ENCODE results near the gene MAG.

The MAG gene

GRCh38 chr19:35300339-35300649, 8.3 kb downstream of the MAG start:
- DNase-seq: no peak

DNA sequence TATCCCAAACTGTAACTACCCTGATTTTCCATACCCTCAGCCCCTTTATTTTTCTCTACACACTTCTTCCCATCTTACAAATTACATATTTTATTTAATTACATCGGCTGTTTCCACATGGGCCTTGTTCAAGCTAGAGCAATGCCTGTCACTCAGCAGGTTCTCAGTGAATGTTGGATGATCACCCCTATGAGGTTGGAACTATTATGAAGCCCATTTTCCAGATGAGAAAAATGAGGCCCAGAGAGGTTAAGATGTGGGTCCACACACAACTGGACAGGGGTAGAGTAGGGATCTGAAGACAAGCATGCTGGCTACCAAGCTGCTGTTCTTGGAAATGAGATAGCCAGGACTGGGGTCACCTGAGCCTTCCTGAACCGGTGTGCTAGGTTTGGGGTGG, 10.0 kb downstream of the MAG start:
- DNase-seq: no peak

DNA sequence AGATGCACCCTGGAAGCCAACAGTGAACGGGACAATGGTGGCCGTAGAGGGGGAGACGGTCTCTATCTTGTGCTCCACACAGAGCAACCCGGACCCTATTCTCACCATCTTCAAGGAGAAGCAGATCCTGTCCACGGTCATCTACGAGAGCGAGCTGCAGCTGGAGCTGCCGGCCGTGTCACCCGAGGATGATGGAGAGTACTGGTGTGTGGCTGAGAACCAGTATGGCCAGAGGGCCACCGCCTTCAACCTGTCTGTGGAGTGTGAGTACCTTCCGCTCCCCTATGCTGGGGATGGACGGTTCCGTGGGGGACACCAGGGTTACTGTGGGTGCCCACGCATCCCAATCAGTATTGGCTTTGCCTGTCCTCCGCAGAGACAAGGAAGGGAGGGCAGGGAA, 10.5 kb downstream of the MAG start:
- no peak for DNase-seq

GRCh38 chr19:35303357-35303915, 11.5 kb downstream of the MAG start:
- no peak for DNase-seq

DNA sequence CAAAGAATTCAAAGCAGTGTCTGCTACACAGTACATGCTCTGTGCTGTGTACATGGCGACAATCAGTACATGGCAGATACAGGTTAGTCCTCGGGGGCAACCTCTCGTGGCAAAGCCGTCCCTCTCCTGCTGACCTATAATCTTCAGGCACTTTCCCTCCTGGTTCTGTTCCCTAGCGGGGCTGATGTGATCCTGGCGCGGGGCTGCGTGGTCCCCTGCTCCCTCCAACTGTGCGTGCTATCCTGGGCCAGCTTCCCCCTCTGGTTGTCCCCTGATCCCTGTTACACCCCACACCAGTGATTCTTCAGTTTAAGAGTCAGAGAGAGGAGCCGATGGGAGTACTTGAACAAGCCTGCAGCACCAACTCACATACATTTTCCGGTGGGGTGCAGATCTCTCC, 12.1 kb downstream of the MAG start:
- DNase-seq: no peak

- DNase-seq: no peak
Observed at GRCh38 chr19:35305181-35305580, 13.2 kb downstream of the MAG start.

GRCh38 chr19:35306473-35307246, 14.7 kb downstream of the MAG start:
- DNase-seq: no peak

- DNase-seq: no peak
Observed at GRCh38 chr19:35307931-35308330, 16.0 kb downstream of the MAG start.

- DNase-seq: no peak
Observed at GRCh38 chr19:35308910-35309309, 16.9 kb downstream of the MAG start.

DNA sequence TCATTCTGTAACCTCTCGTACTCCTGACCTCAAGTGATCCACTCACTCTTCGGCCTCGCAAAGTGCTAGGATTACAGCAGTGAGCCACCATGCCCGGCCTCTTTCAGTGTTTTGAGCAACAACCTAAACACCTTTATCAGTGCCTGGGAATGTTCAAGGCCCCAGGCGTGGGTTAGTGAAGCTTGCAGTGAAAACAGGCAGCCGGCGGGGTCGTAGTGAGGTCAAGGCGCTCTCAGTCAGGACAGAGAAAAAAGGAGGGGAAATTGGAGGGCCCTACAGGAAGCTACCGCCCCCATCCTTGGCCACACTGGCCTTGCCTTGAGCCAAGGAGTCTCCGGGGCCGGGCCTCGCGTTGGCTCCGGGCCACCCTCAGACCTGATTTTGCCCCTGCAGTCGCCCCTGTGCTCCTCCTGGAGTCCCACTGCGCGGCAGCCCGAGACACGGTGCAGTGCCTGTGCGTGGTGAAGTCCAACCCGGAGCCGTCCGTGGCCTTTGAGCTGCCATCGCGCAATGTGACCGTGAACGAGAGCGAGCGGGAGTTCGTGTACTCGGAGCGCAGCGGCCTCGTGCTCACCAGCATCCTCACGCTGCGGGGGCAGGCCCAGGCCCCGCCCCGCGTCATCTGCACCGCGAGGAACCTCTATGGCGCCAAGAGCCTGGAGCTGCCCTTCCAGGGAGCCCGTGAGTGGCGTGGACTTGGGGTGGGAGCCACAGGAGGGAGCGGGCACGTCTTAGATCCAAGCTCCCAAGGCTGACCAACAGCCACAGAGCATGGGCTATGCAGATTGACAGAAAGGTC, 17.7 kb downstream of the MAG start:
- DNase-seq: no peak

DNA sequence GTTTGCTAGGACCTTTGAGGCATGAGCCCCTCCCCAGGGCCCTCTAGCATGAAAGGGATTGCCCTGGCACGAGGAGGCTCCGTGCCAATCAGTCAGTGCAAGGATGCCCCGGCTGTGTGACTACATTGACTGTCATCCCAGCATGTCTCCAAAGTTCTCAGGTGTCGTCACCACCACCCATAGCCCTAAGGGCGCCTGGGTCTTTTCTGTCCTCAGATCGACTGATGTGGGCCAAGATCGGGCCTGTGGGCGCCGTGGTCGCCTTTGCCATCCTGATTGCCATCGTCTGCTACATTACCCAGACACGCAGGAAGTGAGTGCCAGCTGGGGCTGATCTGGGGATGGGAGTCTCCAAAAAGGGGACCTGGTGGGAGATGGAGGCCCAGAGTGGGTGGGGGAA, 18.4 kb downstream of the MAG start:
- DNase-seq: no peak

DNA sequence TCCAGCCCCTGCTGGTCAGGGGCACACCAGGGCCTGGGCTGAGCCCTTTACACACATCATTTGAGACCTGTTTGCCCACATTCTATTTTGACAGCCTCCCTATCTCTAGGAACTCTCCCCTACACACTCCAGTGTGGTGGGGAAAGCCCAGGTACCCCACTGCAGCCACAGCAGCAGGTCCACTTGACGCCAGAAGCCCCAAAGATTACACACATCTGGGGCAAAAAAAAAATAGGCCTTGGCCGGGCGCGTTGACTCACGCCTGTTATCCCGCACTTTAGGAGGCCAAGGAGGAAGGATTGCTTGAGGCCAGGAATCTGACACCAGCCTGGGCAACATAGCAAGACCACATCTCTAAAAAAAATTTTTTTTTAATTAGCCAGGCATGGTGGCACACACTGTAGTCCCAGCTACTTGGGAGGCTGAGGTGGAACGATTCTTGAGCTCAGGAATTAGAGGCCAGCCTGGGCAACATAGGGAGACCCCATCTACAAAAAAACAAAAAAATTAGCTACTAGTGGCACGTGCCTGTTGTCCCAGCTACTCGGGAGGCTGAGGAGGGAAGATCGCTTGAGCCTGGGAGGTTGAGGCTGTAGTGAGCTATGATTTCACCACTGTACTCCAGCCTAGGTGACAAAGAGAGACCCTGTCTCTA, 19.0 kb downstream of the MAG start:
- DNase-seq: no peak

DNA sequence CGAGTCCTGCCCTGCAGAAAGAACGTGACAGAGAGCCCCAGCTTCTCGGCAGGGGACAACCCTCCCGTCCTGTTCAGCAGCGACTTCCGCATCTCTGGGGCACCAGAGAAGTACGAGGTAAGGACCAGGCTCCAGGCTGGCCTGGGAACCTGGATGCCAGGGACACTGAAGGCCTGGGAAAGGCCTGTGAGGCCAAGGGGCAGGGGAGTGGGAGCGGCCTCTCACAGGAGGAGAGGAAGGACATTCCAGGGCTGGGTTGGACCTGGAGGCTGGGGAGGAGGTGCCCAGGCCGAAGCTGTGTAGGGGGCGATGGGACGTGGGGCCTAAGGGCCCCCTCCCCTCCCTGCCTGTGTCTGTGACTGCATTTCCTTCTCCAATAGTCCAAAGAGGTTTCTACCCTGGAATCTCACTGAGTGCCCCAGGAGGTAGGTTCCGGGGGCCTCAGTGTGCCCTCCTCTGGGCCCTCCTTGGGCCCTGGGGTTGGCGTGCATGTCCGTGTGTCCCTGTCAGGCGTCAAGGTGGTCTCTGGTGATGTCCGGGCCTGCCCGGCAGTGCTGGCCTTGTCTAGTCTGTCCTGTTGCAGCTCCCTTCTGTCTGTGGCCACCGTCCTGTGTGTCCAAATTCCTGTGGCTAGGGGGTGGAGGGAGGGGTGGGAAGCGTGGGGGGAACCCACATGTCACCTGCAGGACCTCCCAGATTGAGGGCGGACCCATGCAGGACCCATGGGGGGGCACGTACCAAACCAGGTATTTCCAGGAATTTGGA, 20.1 kb downstream of the MAG start:
- DNase-seq: no peak

DNA sequence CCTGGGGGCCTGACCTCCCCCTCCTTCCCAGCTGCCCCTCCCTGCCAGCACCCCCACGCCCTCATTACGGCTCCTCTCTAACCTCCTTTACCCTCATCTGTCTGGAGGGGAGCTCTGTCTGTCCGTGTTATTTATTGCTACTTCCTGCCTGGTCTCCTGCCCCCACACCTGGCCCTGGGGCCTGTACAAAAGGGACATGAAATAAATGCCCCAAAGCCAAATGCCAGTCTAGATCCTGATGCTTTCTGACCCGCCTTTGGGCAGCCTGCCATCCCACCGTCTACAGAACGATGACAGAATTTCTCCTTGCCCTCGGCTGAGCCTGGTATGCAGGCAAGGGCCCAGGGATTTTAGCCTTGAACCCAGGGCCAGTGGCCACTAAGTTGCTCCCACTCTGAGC, 21.6 kb downstream of the MAG start:
- no peak for DNase-seq

- DNase-seq: no peak
Observed at GRCh38 chr19:35314031-35314430, 22.1 kb downstream of the MAG start.

DNA sequence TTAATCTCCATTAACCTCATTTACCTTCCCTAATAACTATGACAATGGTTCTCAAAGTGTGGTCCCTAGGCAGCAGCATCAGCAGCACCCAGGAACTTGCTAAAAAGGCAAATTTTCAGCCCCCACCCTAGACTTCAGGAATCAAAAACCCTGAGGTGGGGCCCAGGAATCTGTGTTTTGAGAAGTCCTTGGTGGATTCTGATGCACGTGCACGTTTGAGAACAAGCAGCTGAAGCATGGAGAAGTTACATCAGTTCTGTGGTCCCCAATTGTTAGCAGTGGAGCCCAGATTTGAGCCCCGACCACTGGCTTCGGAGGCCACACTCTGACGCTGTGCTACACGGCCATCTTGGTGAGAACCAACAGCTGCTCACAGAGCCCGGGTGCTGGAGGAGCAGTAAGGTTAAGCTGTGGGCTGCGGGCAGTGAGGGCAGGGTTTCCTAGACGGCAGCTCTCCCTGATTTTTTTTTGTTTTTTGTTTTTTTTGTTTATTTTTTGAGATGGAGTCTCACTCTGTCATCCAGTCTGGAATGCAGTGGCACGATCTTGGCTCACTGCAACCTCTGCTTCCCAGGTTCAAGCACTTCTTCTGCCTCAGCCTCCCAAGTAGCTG, 23.0 kb downstream of the MAG start:
- DNase-seq: no peak

- DNase-seq: no peak
Observed at GRCh38 chr19:35315883-35316282, 23.9 kb downstream of the MAG start.

DNA sequence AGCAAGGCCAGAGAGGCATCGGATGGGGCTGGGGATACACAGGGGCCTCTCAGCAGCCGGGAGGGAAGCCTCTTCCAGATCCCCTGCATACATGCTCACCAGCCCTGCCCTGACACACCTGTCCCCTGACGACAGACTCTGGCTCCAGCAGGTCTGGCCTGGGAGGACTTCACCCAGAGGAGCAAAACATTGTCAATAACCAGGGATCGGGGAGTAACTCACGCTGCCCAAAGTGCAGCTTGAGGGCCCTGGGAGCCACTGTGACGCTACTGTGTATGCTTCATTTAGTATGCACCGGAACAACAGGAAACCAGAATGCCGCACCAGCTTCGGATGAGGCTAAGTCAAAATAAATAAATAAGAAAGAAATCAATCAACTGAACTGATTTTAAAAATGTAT, 24.6 kb downstream of the MAG start:
- DNase-seq: no peak

GRCh38 chr19:35317464-35318043, 25.6 kb downstream of the MAG start:
- DNase-seq: no peak

DNA sequence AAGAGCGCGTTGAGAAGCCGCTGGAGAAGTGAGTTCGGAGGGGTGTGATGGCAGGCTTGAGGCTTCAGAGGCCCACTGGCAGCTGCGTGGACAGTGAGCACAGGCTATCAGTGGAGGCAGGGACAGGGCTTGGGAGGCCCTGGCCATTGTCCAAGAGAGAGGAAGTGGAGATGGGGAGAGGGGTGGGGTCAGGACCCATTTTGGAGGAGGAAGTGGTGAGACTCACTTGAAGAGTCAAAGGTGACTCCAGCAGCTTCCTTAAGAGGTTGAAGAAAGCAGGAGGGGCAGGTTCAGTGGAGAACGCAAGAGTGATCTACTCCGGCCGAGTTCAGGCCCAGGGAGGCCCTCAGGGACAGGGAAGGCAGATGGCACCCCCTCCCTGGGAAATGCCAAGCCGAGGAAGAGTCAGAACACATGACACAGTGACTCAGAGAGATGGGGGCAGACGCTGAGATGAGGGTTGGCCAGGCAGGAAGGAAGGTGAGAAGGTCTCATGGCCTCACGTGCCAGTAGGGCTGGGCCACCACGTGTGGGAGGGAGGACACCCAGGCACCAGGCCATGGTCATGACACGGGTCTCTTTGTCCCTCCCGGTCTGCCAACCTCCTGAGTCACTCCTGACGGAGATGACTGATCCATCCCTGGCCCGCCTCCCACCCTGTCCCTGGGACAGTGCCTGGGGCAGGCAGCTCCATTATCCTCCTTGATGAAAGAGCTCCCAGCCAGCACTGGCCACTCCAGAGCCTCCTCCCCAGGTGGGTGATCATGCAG, 26.9 kb downstream of the MAG start:
- DNase-seq: no peak

DNA sequence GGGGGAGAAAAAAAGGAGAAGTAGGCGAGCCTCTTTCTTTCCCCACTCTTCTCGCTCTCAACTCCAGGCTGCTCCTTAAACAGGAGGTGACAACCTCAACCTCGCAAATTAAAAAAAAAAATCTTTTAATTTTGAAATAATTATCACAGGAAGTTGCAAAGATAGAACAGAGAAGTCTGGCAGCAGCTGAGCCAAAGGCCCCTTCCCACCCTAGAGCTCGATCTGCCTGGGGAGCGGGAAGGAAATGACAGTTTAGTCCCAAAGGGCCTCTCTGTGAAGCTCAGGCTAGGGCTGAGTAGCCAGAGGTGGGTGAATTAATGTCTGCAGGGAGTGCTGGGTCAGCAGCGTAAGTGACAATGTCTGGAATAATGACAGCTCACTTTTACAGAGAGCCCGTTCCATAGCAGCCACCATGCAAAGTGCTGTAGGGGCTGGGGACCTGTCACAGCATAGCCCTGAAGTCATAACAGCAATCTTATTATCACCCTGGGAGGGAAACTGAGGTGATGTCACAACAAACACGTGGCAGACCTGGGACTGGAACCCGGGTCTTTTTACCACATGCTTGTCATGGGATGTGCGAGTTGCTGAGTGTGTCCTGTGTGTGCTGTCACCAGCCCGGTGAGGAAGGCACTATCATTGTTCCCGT, 28.2 kb downstream of the MAG start:
- no peak for DNase-seq
